Tracheal epithelial cell (primary cell): Measurements from ENCODE around the gene MAPK12. TPM values are rescaled to one million over a fixed set of nuclear protein-coding genes. Genes with fewer than 3 reads are reported as not detected.

Source experiments
- total RNA-seq: library from RNA; depleted of rRNA; stranded (reverse); fragments of >200 nt; gene quantifications from 2 replicates; pipeline ENCODE4 v1.2.1, GENCODE V29; 2014

MAPK12 gene
- total RNA-seq = 11.7 and 27.7 TPM in 2 replicates

DNA sequence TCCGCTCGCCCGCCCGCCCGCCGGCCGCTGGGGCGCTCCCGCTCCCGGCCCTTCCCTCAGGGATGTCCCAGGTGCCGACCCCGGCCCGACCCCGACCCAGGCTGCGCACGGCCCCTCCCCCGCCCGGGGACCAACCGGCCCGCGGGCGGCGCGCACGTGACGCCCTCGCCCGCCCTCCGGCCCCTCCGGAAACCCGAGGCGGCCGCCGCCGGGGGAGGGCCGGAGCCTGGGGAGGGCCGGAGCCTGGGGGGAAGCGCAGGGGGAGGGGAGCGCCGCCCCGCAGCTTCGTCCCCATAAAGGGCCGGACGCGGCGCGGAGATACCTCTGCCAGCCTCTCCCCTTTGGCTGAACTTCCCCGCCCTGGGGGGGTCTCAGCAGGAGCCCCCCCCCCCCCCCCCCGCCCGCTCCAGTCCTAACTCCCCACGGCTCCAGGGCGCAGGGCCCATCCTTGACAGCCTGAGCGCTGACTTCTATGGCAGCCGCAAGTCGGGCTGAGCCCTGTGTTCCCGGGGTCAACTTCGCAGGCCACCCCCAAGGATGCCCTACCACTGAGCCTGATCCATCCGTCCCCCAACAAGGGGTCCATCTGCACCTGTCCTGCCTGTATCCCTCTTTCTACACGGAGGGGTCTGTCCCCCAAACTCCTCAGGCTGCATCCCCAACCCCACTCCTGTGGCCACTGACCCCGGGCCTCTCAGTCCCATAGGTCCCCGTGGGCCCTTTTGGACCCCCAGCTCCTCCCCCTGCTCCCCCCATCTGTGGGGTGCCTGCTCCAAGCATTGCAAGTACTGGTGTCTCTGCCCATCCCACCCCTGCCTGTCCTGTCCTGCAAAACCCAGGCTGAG, at the start of gene MAPK12:
Gene MAPK12, minus strand, starts transcription at position 69 of the 845 bp plus-strand sequence. CDS start 174 bp downstream, outside the sequence.

DNA sequence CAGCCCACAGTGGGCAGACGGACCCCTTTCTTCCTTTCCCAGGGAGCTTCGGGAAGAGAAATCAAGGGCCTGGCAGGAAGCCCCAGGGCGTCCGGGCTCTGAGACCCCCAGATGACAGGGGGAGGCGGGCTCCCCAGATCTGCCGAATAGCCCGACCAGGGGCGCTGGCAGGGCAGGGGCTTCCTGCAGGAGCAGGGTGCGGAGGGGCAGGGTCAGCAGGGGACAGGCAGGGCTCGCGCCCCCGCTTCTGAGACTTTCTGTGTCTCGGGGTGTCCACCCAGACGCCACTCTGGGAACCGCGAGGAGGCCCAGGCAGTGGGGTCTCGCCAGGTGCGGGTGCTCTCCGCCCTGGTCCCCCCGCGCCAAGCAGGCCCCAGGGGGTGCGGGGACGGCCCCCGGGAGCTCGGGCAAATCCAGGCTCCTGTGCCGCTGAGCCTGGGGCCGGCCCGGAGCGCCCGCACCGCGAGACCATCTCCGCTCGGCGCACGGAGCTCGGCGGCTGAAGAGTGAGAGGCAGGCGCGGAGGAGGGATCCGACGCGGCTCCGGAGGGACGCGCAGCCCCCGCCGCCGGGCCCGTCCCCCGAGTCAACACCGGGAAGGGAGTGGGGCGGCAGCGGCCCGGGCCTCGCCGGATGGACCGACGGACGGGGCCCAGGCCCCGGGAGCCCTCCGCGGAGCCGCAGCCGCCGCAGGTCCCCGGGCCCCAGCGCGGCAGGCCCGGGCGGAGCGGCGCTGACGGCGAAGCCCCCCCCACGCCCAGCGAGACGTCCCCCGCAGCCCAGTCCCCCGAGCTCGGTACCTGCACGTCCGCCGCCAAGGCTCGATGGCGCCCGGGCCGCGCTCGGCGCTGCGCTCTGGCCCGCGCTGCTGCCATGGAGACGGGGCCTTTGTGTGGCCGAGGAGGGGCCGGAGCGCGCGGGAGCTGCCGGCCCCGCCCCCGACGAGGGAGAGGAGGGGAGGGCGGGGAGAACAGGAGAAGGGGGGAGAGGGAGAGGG, 45.6 kb upstream of the MAPK12 start, which contains the start of gene PLXNB2:
Gene PLXNB2, minus strand, starts transcription at position 894 of the 997 bp plus-strand sequence. CDS start 17,062 bp downstream, outside the sequence.

DNA sequence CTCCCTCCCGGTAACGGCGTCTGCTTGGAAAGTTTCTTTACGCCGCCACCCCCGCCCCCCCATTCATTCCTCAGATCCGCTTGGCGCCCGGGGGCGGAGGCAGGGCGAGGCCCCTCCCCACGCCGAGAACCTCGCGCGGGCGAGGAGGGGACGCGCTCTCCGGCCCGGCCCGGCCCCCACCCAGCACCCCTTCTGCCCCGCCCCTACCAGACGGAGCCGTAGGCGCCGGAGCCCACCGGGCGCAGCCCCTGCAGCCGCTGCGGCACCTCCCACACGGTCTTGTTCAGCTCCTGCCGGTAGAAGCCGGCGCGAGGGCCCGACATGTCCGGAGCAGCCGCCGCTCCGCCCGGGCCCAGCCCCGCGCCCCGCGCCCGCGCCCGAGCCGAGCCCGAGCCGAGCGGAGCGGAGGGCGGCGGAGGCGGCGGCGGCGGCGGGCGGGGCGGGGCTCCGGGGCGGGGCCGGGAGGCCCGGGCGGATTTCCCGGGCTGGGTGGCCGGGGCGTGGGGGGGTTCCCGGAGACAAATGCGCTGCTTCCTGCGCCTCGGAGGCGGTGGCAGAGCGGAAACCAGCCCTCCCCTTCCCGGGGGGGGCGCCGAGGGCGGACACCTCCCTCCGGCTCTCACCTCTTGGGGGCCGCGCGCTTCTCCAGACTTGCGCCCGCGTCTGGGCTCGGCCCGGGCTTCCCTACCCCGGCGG, 8.6 kb upstream of the MAPK12 start, which contains the start of gene MAPK11:
Gene MAPK11, minus strand, starts transcription at position 411 of the 696 bp plus-strand sequence. Its CDS starts 88 bp downstream, at position 323.

DNA sequence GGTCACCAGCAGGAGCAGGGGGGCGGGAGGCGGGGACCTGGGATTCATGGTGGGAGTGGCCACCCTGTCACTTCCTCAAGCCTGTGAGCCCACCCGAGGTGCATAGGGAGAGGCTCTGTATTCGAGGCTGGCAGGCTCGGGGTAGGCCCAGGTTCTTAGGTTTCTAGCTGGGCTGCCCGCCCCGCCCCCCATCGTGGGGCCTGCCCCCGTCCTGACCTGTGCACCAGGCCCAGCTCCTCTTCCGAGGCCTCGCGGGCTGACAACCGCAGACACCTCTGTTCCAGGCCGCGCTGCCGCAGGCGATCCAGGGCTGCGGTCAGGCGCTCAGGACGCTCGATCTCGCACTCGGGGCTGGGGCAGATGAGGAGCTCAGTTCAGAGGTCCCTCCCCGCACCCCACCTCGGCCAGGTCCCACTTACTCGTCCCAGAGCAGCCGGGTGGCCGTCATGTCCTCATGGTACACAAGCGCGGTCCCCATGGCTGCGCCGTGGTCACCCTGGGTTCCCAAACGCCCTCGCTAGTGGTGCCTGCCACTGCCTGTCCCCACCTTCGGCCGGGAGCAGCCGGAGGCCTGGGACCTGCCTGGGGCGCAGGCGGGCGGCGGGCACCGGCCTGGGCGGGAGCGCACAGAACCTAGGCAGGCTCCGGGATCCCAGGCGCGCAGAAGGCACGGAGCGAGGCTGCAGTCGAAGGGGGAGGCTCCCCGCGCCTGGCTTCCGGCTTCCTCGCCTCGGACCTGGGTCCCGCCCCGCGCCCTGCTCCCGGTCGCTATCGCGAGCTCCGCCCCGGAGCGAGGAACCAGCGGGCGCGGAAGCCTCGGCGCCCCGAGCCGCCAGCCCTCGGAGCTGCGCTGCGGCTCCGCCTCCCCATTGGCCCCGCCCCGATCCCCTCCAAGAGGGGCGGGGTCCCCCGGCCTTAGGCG, 10.7 kb downstream of the MAPK12 start, which contains the start of gene HDAC10:
Gene HDAC10, minus strand, starts transcription at position 711 of the 922 bp plus-strand sequence. Its CDS starts 233 bp downstream, at position 478.

DNA sequence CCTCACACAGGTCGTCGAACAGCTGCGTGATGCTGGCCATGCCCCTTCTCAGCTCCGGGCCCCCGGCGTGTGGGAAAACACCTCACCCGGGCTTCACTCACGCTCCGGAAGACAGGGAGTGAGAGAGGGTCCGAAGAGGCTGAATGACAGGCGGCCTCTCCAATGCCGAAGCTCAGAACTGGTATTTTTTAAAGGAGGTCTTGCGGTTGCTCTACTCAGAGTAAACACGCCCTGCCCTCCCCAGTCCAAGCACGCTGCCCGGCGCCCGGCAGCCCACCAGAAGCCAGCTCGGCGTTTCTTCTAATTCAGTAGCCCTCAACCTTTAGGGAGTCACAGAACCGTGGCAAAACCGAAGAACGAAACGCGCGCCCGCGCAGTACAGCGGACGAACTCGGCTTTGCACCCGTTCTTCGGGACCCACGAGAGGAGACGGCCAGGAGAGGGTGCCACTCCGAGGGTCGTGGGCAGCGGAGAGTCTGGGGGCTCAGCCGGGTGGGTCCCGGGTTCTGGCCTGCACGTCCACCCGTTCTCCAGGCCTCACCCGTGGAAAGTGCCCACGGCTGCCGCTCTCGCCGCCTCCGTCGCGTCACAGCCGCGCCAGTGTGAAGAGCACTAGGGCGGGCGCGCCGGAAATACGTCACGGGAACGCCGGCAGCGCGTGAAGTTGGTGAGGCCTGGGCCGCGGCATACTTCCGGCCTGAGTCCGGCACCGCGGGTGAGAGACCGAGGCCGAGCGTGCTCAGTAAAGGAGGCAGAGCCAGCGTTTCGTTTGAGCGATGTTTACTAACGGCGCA, 16.9 kb downstream of the MAPK12 start, which contains the start of gene TUBGCP6:
Gene TUBGCP6, minus strand, starts transcription at position 604 of the 794 bp plus-strand sequence. Its CDS starts 564 bp downstream, at position 40.

Other genes starting within 250 kb of the MAPK12 start
- not detected in 2 replicates for gene IL17REL, start 248.9 kb downstream of the MAPK12 start, total RNA-seq
- gene TTLL8, start 203.4 kb downstream of the MAPK12 start, total RNA-seq = not detected in 2 replicates
- gene MLC1, start 176.3 kb downstream of the MAPK12 start, total RNA-seq = under 0.01 and 0.72 TPM in 2 replicates
- gene MOV10L1, start 171.7 kb downstream of the MAPK12 start, total RNA-seq = 0.48 and 0.64 TPM in 2 replicates
- under 0.01 and 0.48 TPM in 2 replicates for gene PANX2, start 91.0 kb downstream of the MAPK12 start, total RNA-seq
- gene TRABD, start 75.8 kb downstream of the MAPK12 start, total RNA-seq = 34.7 and 40.0 TPM in 2 replicates
- 33.0 and 47.5 TPM in 2 replicates for gene SELENOO, start 60.7 kb downstream of the MAPK12 start, total RNA-seq
- gene TUBGCP6, start 16.7 kb downstream of the MAPK12 start, total RNA-seq = 19.4 and 23.6 TPM in 2 replicates
- 16.9 and 17.7 TPM in 2 replicates for gene HDAC10, start 10.4 kb downstream of the MAPK12 start, total RNA-seq
- gene MAPK11, start 8.7 kb upstream of the MAPK12 start, total RNA-seq = 2.8 and 5.8 TPM in 2 replicates
- 127 and 141 TPM in 2 replicates for gene PLXNB2, start 46.0 kb upstream of the MAPK12 start, total RNA-seq
- gene DENND6B, start 65.3 kb upstream of the MAPK12 start, total RNA-seq = 0.96 and 1.7 TPM in 2 replicates
- gene PPP6R2, start 81.6 kb upstream of the MAPK12 start, total RNA-seq = 44.8 and 55.9 TPM in 2 replicates
- gene SBF1, start 213.4 kb upstream of the MAPK12 start, total RNA-seq = 102 and 137 TPM in 2 replicates
- 2.7 and 4.3 TPM in 2 replicates for gene ADM2, start 219.9 kb upstream of the MAPK12 start, total RNA-seq
- gene MIOX, start 225.2 kb upstream of the MAPK12 start, total RNA-seq = 0.72 TPM in 1 of 2 replicates, not detected in the other
- 21.7 and 31.5 TPM in 2 replicates for gene LMF2, start 246.0 kb upstream of the MAPK12 start, total RNA-seq
- 24.7 and 28.9 TPM in 2 replicates for gene NCAPH2, start 246.5 kb upstream of the MAPK12 start, total RNA-seq